GM12872 (cell line): ENCODE results near the gene FAF1.

Source experiments
- TF ChIP-seq, protein P1 (sequence below): IDR thresholded peaks from 3 replicates; pipeline ENCODE4 v1.5.1; 2011; ENCODE audit warnings: low read depth, mild to moderate bottlenecking, low read length, moderate library complexity; ENCODE audit not compliant: insufficient read depth

Gene FAF1

DNA sequence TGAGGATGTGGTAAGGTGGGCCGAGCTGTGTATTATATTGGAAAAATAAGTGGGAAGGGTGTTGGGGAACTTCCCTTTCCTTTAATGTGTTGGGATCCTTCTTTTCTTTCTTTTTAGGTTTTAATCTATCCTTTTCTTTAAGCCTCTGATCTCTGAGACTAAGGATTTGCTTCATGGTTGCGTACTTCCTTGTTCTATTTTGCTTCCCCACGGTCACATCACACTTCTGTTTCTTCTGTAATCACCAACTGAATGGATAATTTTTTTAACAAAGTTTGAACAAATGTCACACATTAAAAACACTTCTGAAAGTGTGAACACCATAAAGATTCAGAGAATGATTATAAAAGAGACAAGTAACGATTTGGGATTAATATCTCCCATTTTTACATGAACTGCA, 554.3 kb downstream of the FAF1 start:
- TF ChIP-seq, protein P1, sequence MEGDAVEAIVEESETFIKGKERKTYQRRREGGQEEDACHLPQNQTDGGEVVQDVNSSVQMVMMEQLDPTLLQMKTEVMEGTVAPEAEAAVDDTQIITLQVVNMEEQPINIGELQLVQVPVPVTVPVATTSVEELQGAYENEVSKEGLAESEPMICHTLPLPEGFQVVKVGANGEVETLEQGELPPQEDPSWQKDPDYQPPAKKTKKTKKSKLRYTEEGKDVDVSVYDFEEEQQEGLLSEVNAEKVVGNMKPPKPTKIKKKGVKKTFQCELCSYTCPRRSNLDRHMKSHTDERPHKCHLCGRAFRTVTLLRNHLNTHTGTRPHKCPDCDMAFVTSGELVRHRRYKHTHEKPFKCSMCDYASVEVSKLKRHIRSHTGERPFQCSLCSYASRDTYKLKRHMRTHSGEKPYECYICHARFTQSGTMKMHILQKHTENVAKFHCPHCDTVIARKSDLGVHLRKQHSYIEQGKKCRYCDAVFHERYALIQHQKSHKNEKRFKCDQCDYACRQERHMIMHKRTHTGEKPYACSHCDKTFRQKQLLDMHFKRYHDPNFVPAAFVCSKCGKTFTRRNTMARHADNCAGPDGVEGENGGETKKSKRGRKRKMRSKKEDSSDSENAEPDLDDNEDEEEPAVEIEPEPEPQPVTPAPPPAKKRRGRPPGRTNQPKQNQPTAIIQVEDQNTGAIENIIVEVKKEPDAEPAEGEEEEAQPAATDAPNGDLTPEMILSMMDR = no peak

DNA sequence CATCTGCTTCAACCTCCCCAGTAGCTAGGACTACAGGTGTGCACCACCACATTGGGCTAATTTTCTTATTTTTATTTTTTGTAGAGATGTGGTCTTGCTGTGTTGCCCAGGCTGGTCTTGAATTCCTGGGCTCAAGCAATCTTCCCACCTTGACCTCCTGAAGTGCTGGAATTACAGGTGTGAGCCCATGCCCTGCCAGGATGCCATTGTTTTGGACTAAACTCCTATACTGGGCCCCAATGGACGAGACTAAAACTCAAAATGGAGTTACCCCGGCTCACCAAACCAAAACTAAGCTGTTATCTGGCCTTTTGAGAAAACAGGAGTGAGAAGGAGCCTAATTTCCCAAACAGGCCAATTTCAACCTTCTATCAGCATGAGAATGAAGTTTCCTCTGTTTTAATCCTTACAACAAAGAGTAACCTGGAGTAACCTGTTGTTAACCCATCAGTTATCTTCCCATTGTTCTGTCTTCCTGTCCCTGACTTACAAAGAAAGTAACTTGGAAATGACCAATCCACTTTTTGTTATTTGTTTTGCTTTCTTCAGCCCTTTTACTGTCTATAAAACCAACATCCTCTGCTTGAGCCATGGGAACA, 566.4 kb downstream of the FAF1 start:
- TF ChIP-seq, protein P1 = no peak
